Epithelial cell of proximal tubule (primary cell): ENCODE data around the gene MAPK9. TPM values are rescaled to one million over a fixed set of nuclear protein-coding genes. Genes with fewer than 3 reads are reported as not detected.

Experiments used
- DNase-seq: peaks from one replicate; pipeline ENCODE4 v3.0.0-alpha.2; 2011; ENCODE audit warnings: low read depth
- H3K4me3 ChIP-seq: 2 replicates; pipeline ENCODE4 v1.5.1; 2011; ENCODE audit warnings: low read depth, mild to moderate bottlenecking, low read length
- CTCF ChIP-seq: conservative IDR thresholded peaks from 2 replicates; pipeline ENCODE4 v1.5.1; 2012; ENCODE audit warnings: low read depth, mild to moderate bottlenecking, low read length
- total RNA-seq: library from RNA; depleted of rRNA; stranded (reverse); fragments of >200 nt; gene quantifications from 2 replicates; pipeline ENCODE4 v1.2.3, GENCODE V29; 2015

Gene MAPK9
- total RNA-seq, 1 donor from 2014 or later = 22.0 TPM

- H3K4me3 ChIP-seq = no peak overlapping the region
- no peak for TF ChIP-seq CTCF
- no peak for DNase-seq
Measured at GRCh38 chr5:180335614-180336233, 43.8 kb upstream of the MAPK9 start.

GRCh38 chr5:180334751-180335613 lies 43.1 kb upstream of the MAPK9 start:
- DNase-seq = no peak
- TF ChIP-seq CTCF = no peak
- no peak overlapping the region for H3K4me3 ChIP-seq

- DNase-seq = no peak
- no peak for TF ChIP-seq CTCF
- no peak overlapping the region for H3K4me3 ChIP-seq
Measured at GRCh38 chr5:180334176-180334575, 42.3 kb upstream of the MAPK9 start.

- DNase-seq = no peak
- no peak overlapping the region for H3K4me3 ChIP-seq
Measured at GRCh38 chr5:180333661-180334060, 41.8 kb upstream of the MAPK9 start.

GRCh38 chr5:180332861-180333260 lies 41.0 kb upstream of the MAPK9 start:
- TF ChIP-seq CTCF = no peak
- DNase-seq = no peak
- no peak overlapping the region for H3K4me3 ChIP-seq

More at GRCh38 chr5:180333661-180334060, 41.8 kb upstream of the MAPK9 start:
- no peak for TF ChIP-seq CTCF

GRCh38 chr5:180332051-180332517 lies 40.2 kb upstream of the MAPK9 start:
- no peak for DNase-seq
- peak; percentile 27 for TF ChIP-seq CTCF
- H3K4me3 ChIP-seq = no peak overlapping the region
